ENCODE measurements around the gene PIK3R5.

The PIK3R5 gene

GRCh38 chr17:8879410-8879809, 86.1 kb downstream of the PIK3R5 start:
- no peak for DNase-seq (ENCODE audit: low read depth, low spot score)

- no peak for DNase-seq (ENCODE audit: low read depth, low spot score)
Measured at GRCh38 chr17:8877984-8878383, 87.5 kb downstream of the PIK3R5 start.

DNA sequence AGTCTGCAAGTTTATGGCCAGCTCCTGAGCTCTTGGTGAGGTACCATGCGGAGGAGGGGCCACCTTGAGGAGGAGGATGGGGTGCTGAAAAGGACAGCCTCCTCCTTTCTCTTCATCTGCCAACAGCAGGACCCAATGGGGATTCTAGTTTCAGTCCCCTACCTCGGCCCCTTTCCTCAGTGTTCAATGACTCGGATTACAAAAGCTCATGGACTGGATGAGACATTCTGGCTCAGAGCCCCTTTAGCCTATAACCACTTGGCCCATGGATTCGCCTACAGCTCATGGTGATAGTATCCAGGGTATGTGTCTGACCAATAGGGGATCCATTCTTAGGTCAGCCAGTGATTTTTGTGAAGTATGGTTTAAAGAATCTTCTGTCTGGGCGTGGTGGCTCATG, 89.5 kb downstream of the PIK3R5 start:
- DNase-seq (ENCODE audit: low read depth, low spot score) = no peak

GRCh38 chr17:8875436-8875835, 90.1 kb downstream of the PIK3R5 start:
- no peak for DNase-seq (ENCODE audit: low read depth, low spot score)

GRCh38 chr17:8873801-8874715, 91.4 kb downstream of the PIK3R5 start:
- DNase-seq (ENCODE audit: low read depth, low spot score) = no peak

GRCh38 chr17:8872705-8873435, 92.6 kb downstream of the PIK3R5 start:
- DNase-seq (ENCODE audit: low read depth, low spot score) = no peak

GRCh38 chr17:8872036-8872704, 93.3 kb downstream of the PIK3R5 start:
- DNase-seq (ENCODE audit: low read depth, low spot score) = no peak

- no peak for DNase-seq (ENCODE audit: low read depth, low spot score)
Measured at GRCh38 chr17:8871081-8871581, 94.4 kb downstream of the PIK3R5 start.

DNA sequence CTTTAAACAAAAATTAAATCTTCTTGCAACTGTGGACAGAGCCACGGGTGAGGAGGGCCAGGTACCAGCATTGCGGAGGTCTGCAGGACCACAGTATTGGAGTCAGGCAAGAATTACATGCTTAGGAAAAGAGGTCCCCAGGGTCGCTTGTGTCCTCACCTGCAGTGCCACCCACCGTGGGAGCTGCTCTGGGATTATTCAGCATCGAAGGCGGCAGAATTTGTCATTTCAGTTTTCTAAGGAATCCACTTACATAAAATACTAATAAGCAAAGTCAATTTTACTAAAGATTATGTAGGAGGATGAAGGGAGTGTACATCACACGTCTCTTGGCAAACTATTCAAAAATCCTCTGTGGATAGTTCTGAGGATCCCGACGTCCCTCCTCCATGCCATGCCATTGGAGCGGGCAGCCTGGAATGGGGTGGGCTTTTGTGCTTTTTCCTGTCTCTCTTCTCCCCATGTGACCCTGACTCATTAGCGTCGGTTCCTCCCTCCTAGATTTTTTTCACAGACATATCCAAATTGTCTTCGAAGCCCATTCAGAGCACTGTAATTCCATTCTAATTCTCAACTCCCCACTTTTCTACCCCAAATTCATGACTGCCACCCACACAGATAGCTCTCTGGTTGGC, 95.0 kb downstream of the PIK3R5 start:
- no peak for DNase-seq (ENCODE audit: low read depth, low spot score)

- DNase-seq (ENCODE audit: low read depth, low spot score) = no peak
Measured at GRCh38 chr17:8869114-8869815, 96.2 kb downstream of the PIK3R5 start.

- DNase-seq (ENCODE audit: low read depth, low spot score) = no peak
Measured at GRCh38 chr17:8868529-8868951, 97.0 kb downstream of the PIK3R5 start.

DNA sequence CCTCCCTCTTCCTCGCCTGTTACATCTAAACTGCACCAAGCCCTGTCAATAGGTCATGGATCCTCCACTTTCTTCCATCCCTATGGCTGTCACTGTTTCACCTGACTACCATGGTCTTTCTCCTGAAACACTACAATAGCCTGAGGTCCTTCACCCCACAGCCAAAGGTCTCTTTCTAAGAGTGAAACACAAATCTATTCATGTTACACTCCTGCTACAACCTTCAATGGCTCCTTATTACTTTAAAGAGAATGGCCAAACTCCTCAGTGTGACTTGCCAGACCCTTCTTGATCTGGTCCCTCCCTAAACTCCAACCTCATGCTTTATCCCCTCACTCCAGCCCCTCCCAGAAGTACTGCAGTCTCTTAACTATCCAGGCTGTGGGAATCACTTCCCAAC, 97.4 kb downstream of the PIK3R5 start:
- DNase-seq (ENCODE audit: low read depth, low spot score) = no peak

GRCh38 chr17:8867361-8867981, 98.0 kb downstream of the PIK3R5 start, which contains the start of gene PIK3R6:
TSS of gene PIK3R6 (minus strand) at chr17:8867674. CDS start at chr17:8849794, 17,880 bp downstream.
- no peak for DNase-seq (ENCODE audit: low read depth, low spot score)

DNA sequence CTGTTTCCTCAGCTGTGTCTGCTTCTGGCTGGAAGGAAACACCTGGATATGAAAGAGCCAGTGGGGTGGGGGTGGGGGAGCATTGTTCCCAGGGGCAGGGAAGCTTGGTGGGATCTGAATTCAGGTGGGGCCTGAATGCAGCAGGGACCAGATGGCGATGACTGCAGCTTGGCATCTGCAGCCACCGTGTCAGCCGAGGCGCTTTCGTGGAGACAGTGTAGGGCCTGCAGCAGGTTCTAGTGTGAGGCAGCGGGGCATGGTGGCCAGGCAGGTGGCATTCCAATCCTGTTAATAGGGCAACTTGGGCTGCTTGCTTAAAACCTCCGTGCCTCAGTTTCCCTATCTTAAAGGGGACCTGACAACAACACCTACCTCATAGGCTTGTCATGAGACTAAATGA, 99.7 kb downstream of the PIK3R5 start:
- no peak for DNase-seq (ENCODE audit: low read depth, low spot score)

DNA sequence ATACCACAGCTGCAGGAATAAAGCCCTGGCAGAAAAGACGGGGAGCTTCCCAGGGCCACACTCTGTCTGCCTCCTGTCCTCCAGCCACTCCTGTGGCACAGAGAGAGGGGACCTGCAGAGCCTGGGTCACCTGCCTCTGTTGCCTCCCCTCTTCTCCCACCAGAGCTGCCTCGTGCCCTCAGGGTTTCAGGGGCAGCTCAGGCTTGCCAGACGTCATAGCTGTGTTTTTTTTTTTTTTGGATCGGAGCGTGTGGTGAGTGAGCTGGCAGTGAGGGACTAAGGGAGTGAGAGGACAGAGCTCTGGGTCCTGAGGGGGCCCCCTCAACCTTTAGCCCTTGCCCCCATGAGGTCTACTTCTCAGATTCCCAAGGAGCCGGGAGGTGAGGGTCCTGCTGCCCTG, 100.1 kb downstream of the PIK3R5 start:
- no peak for DNase-seq (ENCODE audit: low read depth, low spot score)

GRCh38 chr17:8862213-8863056, 103.1 kb downstream of the PIK3R5 start:
- DNase-seq (ENCODE audit: low read depth, low spot score) = no peak

DNA sequence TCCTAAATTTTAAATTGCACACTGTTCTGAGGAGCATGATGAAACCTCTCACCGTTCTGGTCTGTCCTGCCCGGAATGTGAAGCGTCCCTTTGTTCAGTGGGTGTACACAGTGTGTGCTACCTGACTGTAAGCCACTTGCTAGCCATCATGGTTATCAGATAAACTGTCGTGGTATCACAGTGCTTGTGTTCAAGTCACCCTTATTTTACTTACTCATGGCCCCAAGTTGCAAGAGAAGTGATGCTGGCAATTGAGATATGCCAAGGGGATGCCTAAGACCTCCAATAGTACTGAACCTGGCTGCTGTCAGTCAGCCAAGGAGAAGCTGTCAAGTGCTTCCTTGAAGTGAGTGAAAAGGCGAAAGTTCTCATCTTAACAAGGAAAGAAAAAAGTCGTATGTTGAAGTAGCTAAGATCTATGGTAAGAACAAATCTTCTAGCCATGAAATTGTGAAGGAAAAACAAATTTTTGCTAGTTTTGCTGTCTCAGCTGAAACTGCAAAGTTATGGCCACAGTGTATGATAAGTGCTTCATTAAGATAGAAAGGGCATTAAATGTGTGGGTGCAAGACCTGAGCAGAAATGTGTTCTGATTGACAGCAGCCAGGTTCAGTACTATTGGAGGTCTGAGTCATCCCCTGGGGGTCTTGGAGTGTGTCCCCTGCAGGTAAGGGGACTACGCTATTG, 103.9 kb downstream of the PIK3R5 start:
- DNase-seq (ENCODE audit: low read depth, low spot score) = no peak

- DNase-seq (ENCODE audit: low read depth, low spot score) = no peak
Measured at GRCh38 chr17:8859804-8860430, 105.6 kb downstream of the PIK3R5 start.
